ENCODE data around the gene THPO.
"Not testable (repeated sequence)": the region's sequence is repeated elsewhere in the genome, so short reads cannot be mapped to it uniquely, and the experiment has no call there.

Gene THPO

GRCh38 chr3:184343200-184343876 is 34.7 kb downstream of the THPO start:
- Histone ChIP-seq H3K4me1 (ENCODE audit: control insufficient read depth in 1 of 2, insufficient read depth in 2 of 2, low read length in 2 of 2) (peaks cover 18 to 27% of the 10 kb centered on the region in 2 donors), H3K9ac (ENCODE audit: low read depth in 1 of 2, low read length in 2 of 2) (no peak overlapping the region), H3K9me3 (ENCODE audit: control insufficient read depth in 1 of 2, low read length in 2 of 2) (no peaks in the 10 kb centered on the region), H3K4me3 (ENCODE audit: low read depth in 1 of 2, low read length in 2 of 2) (no peak overlapping the region), H3K27ac (ENCODE audit: low read depth, low read length) (no peak overlapping the region), H3K27me3 (ENCODE audit: control insufficient read depth in 1 of 2, insufficient read depth in 2 of 2, low read length in 2 of 2) (no peaks in the 10 kb centered on the region), H3K36me3 (ENCODE audit: control insufficient read depth in 1 of 2, insufficient read depth in 2 of 2, low read length in 2 of 2) (peaks cover 0 to 33% of the 10 kb centered on the region in 2 donors)

- Histone ChIP-seq H3K4me3 (ENCODE audit: low read depth in 1 of 2, low read length in 2 of 2) (no peak overlapping the region), H3K27ac (ENCODE audit: low read depth, low read length) (no peak overlapping the region), H3K4me1 (ENCODE audit: control insufficient read depth in 1 of 2, insufficient read depth in 2 of 2, low read length in 2 of 2) (peaks cover 23 to 42% of the 10 kb centered on the region in 2 donors), H3K36me3 (ENCODE audit: control insufficient read depth in 1 of 2, insufficient read depth in 2 of 2, low read length in 2 of 2) (peaks cover 0 to 27% of the 10 kb centered on the region in 2 donors), H3K27me3 (ENCODE audit: control insufficient read depth in 1 of 2, insufficient read depth in 2 of 2, low read length in 2 of 2) (no peaks in the 10 kb centered on the region), H3K9me3 (ENCODE audit: control insufficient read depth in 1 of 2, low read length in 2 of 2) (no peaks in the 10 kb centered on the region), H3K9ac (ENCODE audit: low read depth in 1 of 2, low read length in 2 of 2) (no peak overlapping the region)
These were observed 36.1 kb downstream of the THPO start for GRCh38 chr3:184341925-184342324.

GRCh38 chr3:184339451-184340135 is 38.4 kb downstream of the THPO start:
- not testable (repeated sequence) for H3K27me3 ChIP-seq (ENCODE audit: control insufficient read depth in 1 of 2, insufficient read depth in 2 of 2, low read length in 2 of 2); H3K27ac ChIP-seq (ENCODE audit: low read depth, low read length); H3K9me3 ChIP-seq (ENCODE audit: control insufficient read depth in 1 of 2, low read length in 2 of 2); H3K9ac ChIP-seq (ENCODE audit: low read depth in 1 of 2, low read length in 2 of 2); H3K4me3 ChIP-seq (ENCODE audit: low read depth in 1 of 2, low read length in 2 of 2)
- Histone ChIP-seq H3K4me1 (ENCODE audit: control insufficient read depth in 1 of 2, insufficient read depth in 2 of 2, low read length in 2 of 2) (peaks cover 28 to 43% of the 10 kb centered on the region in 2 donors), H3K36me3 (ENCODE audit: control insufficient read depth in 1 of 2, insufficient read depth in 2 of 2, low read length in 2 of 2) (peaks cover 2 to 31% of the 10 kb centered on the region in 2 donors)

GRCh38 chr3:184339001-184339400 is 39.0 kb downstream of the THPO start:
- H3K27ac ChIP-seq (ENCODE audit: low read depth, low read length): no peak overlapping the region
- H3K4me1 ChIP-seq (ENCODE audit: control insufficient read depth in 1 of 2, insufficient read depth in 2 of 2, low read length in 2 of 2): peaks cover 28 to 43% of the 10 kb centered on the region in 2 donors
- no peaks in the 10 kb centered on the region for H3K27me3 ChIP-seq (ENCODE audit: control insufficient read depth in 1 of 2, insufficient read depth in 2 of 2, low read length in 2 of 2)
- no peak overlapping the region for H3K4me3 ChIP-seq (ENCODE audit: low read depth in 1 of 2, low read length in 2 of 2)
- no peak overlapping the region for H3K9ac ChIP-seq (ENCODE audit: low read depth in 1 of 2, low read length in 2 of 2)
- peaks cover 8 to 33% of the 10 kb centered on the region in 2 donors for H3K36me3 ChIP-seq (ENCODE audit: control insufficient read depth in 1 of 2, insufficient read depth in 2 of 2, low read length in 2 of 2)
- H3K9me3 ChIP-seq (ENCODE audit: control insufficient read depth in 1 of 2, low read length in 2 of 2): no peaks in the 10 kb centered on the region

GRCh38 chr3:184338511-184338945 is 39.5 kb downstream of the THPO start:
- Histone ChIP-seq H3K4me1 (ENCODE audit: control insufficient read depth in 1 of 2, insufficient read depth in 2 of 2, low read length in 2 of 2) (peaks cover 28 to 43% of the 10 kb centered on the region in 2 donors), H3K9ac (ENCODE audit: low read depth in 1 of 2, low read length in 2 of 2) (no peak overlapping the region), H3K4me3 (ENCODE audit: low read depth in 1 of 2, low read length in 2 of 2) (no peak overlapping the region), H3K27ac (ENCODE audit: low read depth, low read length) (no peak overlapping the region), H3K9me3 (ENCODE audit: control insufficient read depth in 1 of 2, low read length in 2 of 2) (no peaks in the 10 kb centered on the region), H3K36me3 (ENCODE audit: control insufficient read depth in 1 of 2, insufficient read depth in 2 of 2, low read length in 2 of 2) (peaks cover 13 to 36% of the 10 kb centered on the region in 2 donors), H3K27me3 (ENCODE audit: control insufficient read depth in 1 of 2, insufficient read depth in 2 of 2, low read length in 2 of 2) (no peaks in the 10 kb centered on the region)

- Histone ChIP-seq H3K4me1 (ENCODE audit: control insufficient read depth in 1 of 2, insufficient read depth in 2 of 2, low read length in 2 of 2) (peaks cover 28 to 43% of the 10 kb centered on the region in 2 donors), H3K9ac (ENCODE audit: low read depth in 1 of 2, low read length in 2 of 2) (no peak overlapping the region), H3K9me3 (ENCODE audit: control insufficient read depth in 1 of 2, low read length in 2 of 2) (no peaks in the 10 kb centered on the region), H3K27me3 (ENCODE audit: control insufficient read depth in 1 of 2, insufficient read depth in 2 of 2, low read length in 2 of 2) (no peaks in the 10 kb centered on the region), H3K27ac (ENCODE audit: low read depth, low read length) (no peak overlapping the region), H3K36me3 (ENCODE audit: control insufficient read depth in 1 of 2, insufficient read depth in 2 of 2, low read length in 2 of 2) (peaks cover 18 to 36% of the 10 kb centered on the region in 2 donors), H3K4me3 (ENCODE audit: low read depth in 1 of 2, low read length in 2 of 2) (no peak overlapping the region)
These were observed 40.0 kb downstream of the THPO start for GRCh38 chr3:184337981-184338380.

GRCh38 chr3:184337399-184337714 is 40.6 kb downstream of the THPO start, which contains the start of gene FAM131A:
TSS of gene FAM131A (plus strand) at chr3:184337600. CDS start at chr3:184337631, 31 bp downstream.
- peaks cover 24 to 36% of the 10 kb centered on the region in 2 donors for H3K36me3 ChIP-seq (ENCODE audit: control insufficient read depth in 1 of 2, insufficient read depth in 2 of 2, low read length in 2 of 2)
- H3K9ac ChIP-seq (ENCODE audit: low read depth in 1 of 2, low read length in 2 of 2): peak within 1 kb of the TSS; percentile 80 to 86
- H3K27me3 ChIP-seq (ENCODE audit: control insufficient read depth in 1 of 2, insufficient read depth in 2 of 2, low read length in 2 of 2): no peaks in the 10 kb centered on the region
- no peaks in the 10 kb centered on the region for H3K9me3 ChIP-seq (ENCODE audit: control insufficient read depth in 1 of 2, low read length in 2 of 2)
- peaks cover 28 to 43% of the 10 kb centered on the region in 2 donors for H3K4me1 ChIP-seq (ENCODE audit: control insufficient read depth in 1 of 2, insufficient read depth in 2 of 2, low read length in 2 of 2)
- peak within 1 kb of the TSS; percentile 85 to 86 for H3K4me3 ChIP-seq (ENCODE audit: low read depth in 1 of 2, low read length in 2 of 2)
- H3K27ac ChIP-seq (ENCODE audit: low read depth, low read length): peak within 1 kb of the TSS; percentile 95

- Histone ChIP-seq H3K9me3 (ENCODE audit: control insufficient read depth in 1 of 2, low read length in 2 of 2) (no peaks in the 10 kb centered on the region), H3K4me3 (ENCODE audit: low read depth in 1 of 2, low read length in 2 of 2) (peak overlapping the region; percentile 85 to 86), H3K36me3 (ENCODE audit: control insufficient read depth in 1 of 2, insufficient read depth in 2 of 2, low read length in 2 of 2) (peaks cover 30 to 39% of the 10 kb centered on the region in 2 donors), H3K4me1 (ENCODE audit: control insufficient read depth in 1 of 2, insufficient read depth in 2 of 2, low read length in 2 of 2) (peaks cover 26 to 40% of the 10 kb centered on the region in 2 donors), H3K27ac (ENCODE audit: low read depth, low read length) (peak overlapping the region; percentile 95), H3K9ac (ENCODE audit: low read depth in 1 of 2, low read length in 2 of 2) (peak overlapping the region; percentile 80 to 86), H3K27me3 (ENCODE audit: control insufficient read depth in 1 of 2, insufficient read depth in 2 of 2, low read length in 2 of 2) (no peaks in the 10 kb centered on the region)
These were observed 41.2 kb downstream of the THPO start for GRCh38 chr3:184336547-184337398.

GRCh38 chr3:184335661-184336546 is 42.1 kb downstream of the THPO start:
- Histone ChIP-seq H3K4me1 (ENCODE audit: control insufficient read depth in 1 of 2, insufficient read depth in 2 of 2, low read length in 2 of 2) (peaks cover 18 to 32% of the 10 kb centered on the region in 2 donors), H3K36me3 (ENCODE audit: control insufficient read depth in 1 of 2, insufficient read depth in 2 of 2, low read length in 2 of 2) (peaks cover 38 to 46% of the 10 kb centered on the region in 2 donors), H3K4me3 (ENCODE audit: low read depth in 1 of 2, low read length in 2 of 2) (peak overlapping the region; percentile 85 to 86), H3K9ac (ENCODE audit: low read depth in 1 of 2, low read length in 2 of 2) (peak overlapping the region; percentile 80 to 86), H3K27ac (ENCODE audit: low read depth, low read length) (peak overlapping the region; percentile 95), H3K27me3 (ENCODE audit: control insufficient read depth in 1 of 2, insufficient read depth in 2 of 2, low read length in 2 of 2) (no peaks in the 10 kb centered on the region), H3K9me3 (ENCODE audit: control insufficient read depth in 1 of 2, low read length in 2 of 2) (no peaks in the 10 kb centered on the region)

Data from duodenal mucosa (tissue), 2 donors.